Colonic mucosa (tissue), 4 donors: ENCODE data around the gene KRTAP7-1. TPM values are rescaled to one million over a fixed set of nuclear protein-coding genes. Genes with fewer than 3 reads are reported as not detected.
A peak's percentile ranks its signal among the peaks of the same experiment; 100 is the strongest.

Source experiments
- DNase-seq: peaks from one replicate; pipeline ENCODE4 v3.0.0-alpha.2; 2020
- H3K27ac ChIP-seq: fragments of 200-600 bp; one replicate; pipeline ENCODE4 v1.8.0; 2021
- H3K27me3 ChIP-seq: fragments of 200-600 bp; one replicate; pipeline ENCODE4 v1.8.0; 2021
- H3K36me3 ChIP-seq: fragments of 200-600 bp; one replicate; pipeline ENCODE4 v1.8.0; 2021
- H3K4me1 ChIP-seq: fragments of 200-600 bp; one replicate; pipeline ENCODE4 v1.8.0; 2021; ENCODE audit warnings: mild to moderate bottlenecking
- H3K4me3 ChIP-seq: fragments of 200-600 bp; one replicate; pipeline ENCODE4 v1.8.0; 2021
- H3K9ac ChIP-seq, 2 donors: one replicate each; pipeline ENCODE4 v1.7.0; 2013; ENCODE audit warnings: control low read depth in 2 of 2, low read depth in 2 of 2, low read length in 2 of 2
- H3K9me3 ChIP-seq: fragments of 200-600 bp; one replicate; pipeline ENCODE4 v1.8.0; 2021
- intact Hi-C: fragments of 100-400 bp; cut with DNase I; formaldehyde crosslinking; loops from one replicate; pipeline ENCODE4 v1.14.1; 2022
- total RNA-seq, 2 donors: library from RNA; stranded (reverse); fragmentation: NEBNext Ultra II Directional in 1 of 2; extraction: Animal tissue kit (Norgen Biotek cat#: 25700) in 1 of 2; gene quantifications; one replicate each; pipeline ENCODE4 v1.2.1, GENCODE V29; 2021
- TF ChIP-seq, protein P1 (sequence below): fragments of 200-600 bp; IDR thresholded peaks from one replicate; pipeline ENCODE4 v1.8.0; 2022; ENCODE audit warnings: antibody characterized with exemption, mild to moderate bottlenecking
- donor health status: healthy.
- donor health status: DM: no; HTN: no; CAD: no.
- donor health status: DM: no; HTN: no; CAD: no.

The KRTAP7-1 gene, protein sequence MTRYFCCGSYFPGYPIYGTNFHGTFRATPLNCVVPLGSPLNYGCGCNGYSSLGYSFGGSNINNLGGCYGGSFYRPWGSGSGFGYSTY
- not detected for total RNA-seq

- H3K9ac ChIP-seq, result no peak within 1 kb of the TSS
- no peak within 1 kb of the TSS for H3K27ac ChIP-seq
- H3K4me1 ChIP-seq, result no peaks in the 10 kb centered on the region
- H3K27me3 ChIP-seq, result no peaks in the 10 kb centered on the region
- intact Hi-C loops, result no loop called here
- TF ChIP-seq, protein P1, sequence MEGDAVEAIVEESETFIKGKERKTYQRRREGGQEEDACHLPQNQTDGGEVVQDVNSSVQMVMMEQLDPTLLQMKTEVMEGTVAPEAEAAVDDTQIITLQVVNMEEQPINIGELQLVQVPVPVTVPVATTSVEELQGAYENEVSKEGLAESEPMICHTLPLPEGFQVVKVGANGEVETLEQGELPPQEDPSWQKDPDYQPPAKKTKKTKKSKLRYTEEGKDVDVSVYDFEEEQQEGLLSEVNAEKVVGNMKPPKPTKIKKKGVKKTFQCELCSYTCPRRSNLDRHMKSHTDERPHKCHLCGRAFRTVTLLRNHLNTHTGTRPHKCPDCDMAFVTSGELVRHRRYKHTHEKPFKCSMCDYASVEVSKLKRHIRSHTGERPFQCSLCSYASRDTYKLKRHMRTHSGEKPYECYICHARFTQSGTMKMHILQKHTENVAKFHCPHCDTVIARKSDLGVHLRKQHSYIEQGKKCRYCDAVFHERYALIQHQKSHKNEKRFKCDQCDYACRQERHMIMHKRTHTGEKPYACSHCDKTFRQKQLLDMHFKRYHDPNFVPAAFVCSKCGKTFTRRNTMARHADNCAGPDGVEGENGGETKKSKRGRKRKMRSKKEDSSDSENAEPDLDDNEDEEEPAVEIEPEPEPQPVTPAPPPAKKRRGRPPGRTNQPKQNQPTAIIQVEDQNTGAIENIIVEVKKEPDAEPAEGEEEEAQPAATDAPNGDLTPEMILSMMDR, result no peak
- H3K9me3 ChIP-seq, result no peaks in the 10 kb centered on the region
- H3K4me3 ChIP-seq, result no peak within 1 kb of the TSS
- DNase-seq, result no peak
- no peaks in the 10 kb centered on the region for H3K36me3 ChIP-seq
These were observed at the start of gene KRTAP7-1 for GRCh38 chr21:30829659-30830058. Gene KRTAP7-1, minus strand, starts transcription at chr21:30829759. Its CDS starts 61 bp downstream, at chr21:30829698.

GRCh38 chr21:30874526-30874925 is 45.0 kb upstream of the KRTAP7-1 start:
- H3K27me3 ChIP-seq, result no peaks in the 10 kb centered on the region
- no peak for DNase-seq
- no peaks in the 10 kb centered on the region for H3K36me3 ChIP-seq
- no peak overlapping the region for H3K9ac ChIP-seq
- no peak overlapping the region for H3K27ac ChIP-seq
- no peaks in the 10 kb centered on the region for H3K4me1 ChIP-seq
- TF ChIP-seq, protein P1, result no peak
- no peak overlapping the region for H3K4me3 ChIP-seq
- intact Hi-C loops, result no loop called here
- no peaks in the 10 kb centered on the region for H3K9me3 ChIP-seq

GRCh38 chr21:30847627-30848500 is 18.3 kb upstream of the KRTAP7-1 start:
- Histone ChIP-seq H3K36me3 (no peaks in the 10 kb centered on the region), H3K4me1 (no peaks in the 10 kb centered on the region), H3K9me3 (no peaks in the 10 kb centered on the region), H3K4me3 (no peak overlapping the region), H3K27me3 (no peaks in the 10 kb centered on the region), H3K9ac (no peak overlapping the region), H3K27ac (no peak overlapping the region)
- intact Hi-C loops, result no loop called here
- no peak for DNase-seq
- TF ChIP-seq, protein P1, result no peak

DNA sequence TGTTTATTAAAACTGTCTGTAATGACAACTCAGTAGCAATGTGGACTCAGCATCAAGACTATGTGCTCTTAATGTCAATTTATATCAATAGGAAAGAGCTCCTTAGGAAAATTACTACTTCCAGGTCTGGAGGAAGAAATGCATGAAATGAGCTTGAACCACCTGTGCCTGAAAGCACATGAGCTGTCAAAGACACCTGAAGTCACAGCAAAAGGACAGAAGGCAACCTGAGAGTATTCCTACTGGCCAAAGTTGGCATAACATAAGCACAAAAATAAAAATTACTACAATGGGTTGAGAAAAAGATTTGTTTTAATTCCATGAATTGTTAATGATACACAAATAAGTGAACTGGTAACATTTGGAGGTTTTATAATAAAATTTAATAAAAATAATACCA is 13.4 kb upstream of the KRTAP7-1 start:
- Histone ChIP-seq H3K27me3 (no peaks in the 10 kb centered on the region), H3K9me3 (no peaks in the 10 kb centered on the region), H3K4me3 (no peak overlapping the region), H3K27ac (no peak overlapping the region), H3K4me1 (no peaks in the 10 kb centered on the region), H3K9ac (no peak overlapping the region), H3K36me3 (no peaks in the 10 kb centered on the region)
- intact Hi-C loops, result no loop called here
- DNase-seq, result no peak
- TF ChIP-seq, protein P1, result no peak

DNA sequence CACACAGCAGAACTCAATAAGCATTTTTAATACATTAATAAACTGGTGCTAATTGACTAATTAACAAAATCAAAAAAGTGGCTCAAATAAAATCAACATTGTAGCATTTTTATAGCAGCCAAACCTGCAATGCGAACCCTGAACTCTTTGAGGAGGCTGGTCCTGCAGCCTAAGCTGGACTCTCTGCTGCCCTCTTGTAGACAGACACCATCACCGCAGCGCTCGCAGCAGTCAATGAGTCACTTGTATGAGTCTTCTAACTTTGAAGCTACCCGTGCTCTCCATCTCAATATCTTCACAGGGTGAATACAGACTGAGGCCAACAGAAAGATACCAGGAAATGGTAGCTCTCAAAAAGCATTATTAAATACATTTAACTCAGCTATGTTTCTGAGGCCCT is 9.7 kb upstream of the KRTAP7-1 start:
- H3K4me3 ChIP-seq, result no peak overlapping the region
- H3K9me3 ChIP-seq, result no peaks in the 10 kb centered on the region
- no peak overlapping the region for H3K27ac ChIP-seq
- no peaks in the 10 kb centered on the region for H3K4me1 ChIP-seq
- peak; percentile 18 for DNase-seq
- H3K36me3 ChIP-seq, result no peaks in the 10 kb centered on the region
- no peak overlapping the region for H3K9ac ChIP-seq
- intact Hi-C loops, result no loop called here
- no peaks in the 10 kb centered on the region for H3K27me3 ChIP-seq
- TF ChIP-seq, protein P1, result no peak
